Measurements from ENCODE around the gene REC8. TPM values are rescaled to one million over a fixed set of nuclear protein-coding genes. Genes with fewer than 3 reads are reported as not detected.
A peak's percentile ranks its signal among the peaks of the same experiment; 100 is the strongest.

The REC8 gene
- total RNA-seq, 1 donor from 2014 or later: 27.8 TPM

GRCh38 chr14:24144451-24144850, 27.4 kb upstream of the REC8 start:
- no peaks in the 10 kb centered on the region for H3K27me3 Mint-ChIP-seq (ENCODE audit: insufficient read depth)
- H3K27ac Mint-ChIP-seq: peak overlapping the region; percentile 49
- no peak for DNase-seq (ENCODE audit: low spot score)
- H3K4me3 Mint-ChIP-seq: peak overlapping the region; percentile 94
- no peaks in the 10 kb centered on the region for H3K9me3 Mint-ChIP-seq
- H3K36me3 Mint-ChIP-seq (ENCODE audit: low read depth): peaks cover 46% of the 10 kb centered on the region
- intact Hi-C loops (cut with micrococcal nuclease): loop anchor here (10.0 kb wide), 1 partner anchor 820 kb away; the partner anchor contains the start of gene PABPN1
- H3K4me1 Mint-ChIP-seq (ENCODE audit: low read depth): peaks cover 67% of the 10 kb centered on the region

- H3K4me3 Mint-ChIP-seq: peak overlapping the region; percentile 94
- intact Hi-C loops (cut with micrococcal nuclease): loop anchor here (5.0 to 10.0 kb wide), 2 partner anchors 678 to 820 kb away; partner anchors contain the start of genes NGDN and PABPN1
- peaks cover 67% of the 10 kb centered on the region for H3K4me1 Mint-ChIP-seq (ENCODE audit: low read depth)
- H3K9me3 Mint-ChIP-seq: no peaks in the 10 kb centered on the region
- peaks cover 46% of the 10 kb centered on the region for H3K36me3 Mint-ChIP-seq (ENCODE audit: low read depth)
- H3K27me3 Mint-ChIP-seq (ENCODE audit: insufficient read depth): no peaks in the 10 kb centered on the region
- peak overlapping the region; percentile 98 for H3K27ac Mint-ChIP-seq
- no peak for DNase-seq (ENCODE audit: low spot score)
Measured at GRCh38 chr14:24145219-24145618, 26.7 kb upstream of the REC8 start.

- intact Hi-C loops (cut with micrococcal nuclease): loop anchor here (1.0 to 10.0 kb wide), 6 partner anchors 10 to 821 kb away; partner anchors contain the start of genes CARMIL3, NGDN, PABPN1 and PCK2
- Mint-ChIP-seq H3K4me1 (ENCODE audit: low read depth) (peaks cover 68% of the 10 kb centered on the region), H3K36me3 (ENCODE audit: low read depth) (peaks cover 52% of the 10 kb centered on the region), H3K27me3 (ENCODE audit: insufficient read depth) (no peaks in the 10 kb centered on the region), H3K9me3 (no peaks in the 10 kb centered on the region), H3K4me3 (peak overlapping the region; percentile 94), H3K27ac (peak overlapping the region; percentile 98)
- DNase-seq (ENCODE audit: low spot score): no peak
Measured at GRCh38 chr14:24145690-24146452, 26.0 kb upstream of the REC8 start.

- intact Hi-C loops (cut with micrococcal nuclease): loop anchor here (1.0 to 10.0 kb wide), 6 partner anchors 10 to 822 kb away; partner anchors contain the start of genes CARMIL3, NGDN, PABPN1 and PCK2
- Mint-ChIP-seq H3K4me3 (peak within 1 kb of the TSS; percentile 94), H3K27me3 (ENCODE audit: insufficient read depth) (no peaks in the 10 kb centered on the region), H3K4me1 (ENCODE audit: low read depth) (peaks cover 68% of the 10 kb centered on the region), H3K36me3 (ENCODE audit: low read depth) (peaks cover 59% of the 10 kb centered on the region), H3K27ac (peak within 1 kb of the TSS; percentile 98), H3K9me3 (no peaks in the 10 kb centered on the region)
- peak; percentile 90 for DNase-seq (ENCODE audit: low spot score)
Measured at GRCh38 chr14:24146453-24146977, 25.4 kb upstream of the REC8 start, which contains the start of gene PSME2. Gene PSME2 (minus strand): TSS chr14:24146610. CDS start chr14:24146581, 29 bp downstream.

- Mint-ChIP-seq H3K27me3 (ENCODE audit: insufficient read depth) (no peaks in the 10 kb centered on the region), H3K9me3 (no peaks in the 10 kb centered on the region), H3K27ac (peak within 1 kb of the TSS; percentile 98), H3K4me1 (ENCODE audit: low read depth) (peaks cover 62% of the 10 kb centered on the region), H3K4me3 (peak within 1 kb of the TSS; percentile 94), H3K36me3 (ENCODE audit: low read depth) (peaks cover 64% of the 10 kb centered on the region)
- DNase-seq (ENCODE audit: low spot score): peak; percentile 97
- intact Hi-C loops (cut with micrococcal nuclease): loop anchor here (1.0 to 10.0 kb wide), 14 partner anchors 11 to 822 kb away; partner anchors contain the start of genes CARMIL3, CHMP4A, DCAF11 and GMPR2
Measured at GRCh38 chr14:24146978-24147760, 24.7 kb upstream of the REC8 start, which contains the start of gene RNF31. Gene RNF31 (plus strand): TSS chr14:24147498. CDS start chr14:24147699, 201 bp downstream.

GRCh38 chr14:24147761-24148428, 24.0 kb upstream of the REC8 start:
- intact Hi-C loops (cut with micrococcal nuclease): loop anchor here (1.0 to 10.0 kb wide), 12 partner anchors 13 to 823 kb away; partner anchors contain the start of genes CARMIL3, CHMP4A, DCAF11 and GMPR2

GRCh38 chr14:24149302-24149969, 22.4 kb upstream of the REC8 start:
- Mint-ChIP-seq H3K27ac (no peak overlapping the region), H3K4me3 (peak overlapping the region; percentile 94), H3K36me3 (ENCODE audit: low read depth) (peaks cover 51% of the 10 kb centered on the region), H3K4me1 (ENCODE audit: low read depth) (peaks cover 44% of the 10 kb centered on the region), H3K9me3 (no peaks in the 10 kb centered on the region), H3K27me3 (ENCODE audit: insufficient read depth) (no peaks in the 10 kb centered on the region)
- intact Hi-C loops (cut with micrococcal nuclease): loop anchor here (5.0 to 10.0 kb wide), 2 partner anchors 682 to 825 kb away; partner anchors contain the start of genes NGDN and PABPN1
- no peak for DNase-seq (ENCODE audit: low spot score)

More at GRCh38 chr14:24147761-24148428, 24.0 kb upstream of the REC8 start:
- Mint-ChIP-seq H3K9me3 (no peaks in the 10 kb centered on the region), H3K27me3 (ENCODE audit: insufficient read depth) (no peaks in the 10 kb centered on the region), H3K27ac (peak overlapping the region; percentile 65), H3K36me3 (ENCODE audit: low read depth) (peaks cover 64% of the 10 kb centered on the region), H3K4me3 (peak overlapping the region; percentile 94), H3K4me1 (ENCODE audit: low read depth) (peaks cover 58% of the 10 kb centered on the region)
- DNase-seq (ENCODE audit: low spot score): no peak

- no peaks in the 10 kb centered on the region for H3K9me3 Mint-ChIP-seq
- H3K27ac Mint-ChIP-seq: peak overlapping the region; percentile 18
- peaks cover 51% of the 10 kb centered on the region for H3K36me3 Mint-ChIP-seq (ENCODE audit: low read depth)
- no peaks in the 10 kb centered on the region for H3K27me3 Mint-ChIP-seq (ENCODE audit: insufficient read depth)
- no peak overlapping the region for H3K4me3 Mint-ChIP-seq
- intact Hi-C loops (cut with micrococcal nuclease): no loop called here
- no peak for DNase-seq (ENCODE audit: low spot score)
- peaks cover 38% of the 10 kb centered on the region for H3K4me1 Mint-ChIP-seq (ENCODE audit: low read depth)
Measured at GRCh38 chr14:24150061-24150460, 21.8 kb upstream of the REC8 start.

GRCh38 chr14:24150567-24150966, 21.3 kb upstream of the REC8 start:
- H3K27ac Mint-ChIP-seq: peak overlapping the region; percentile 18
- intact Hi-C loops (cut with micrococcal nuclease): no loop called here
- H3K4me1 Mint-ChIP-seq (ENCODE audit: low read depth): peaks cover 33% of the 10 kb centered on the region
- no peak for DNase-seq (ENCODE audit: low spot score)
- H3K4me3 Mint-ChIP-seq: peak overlapping the region; percentile 50
- H3K36me3 Mint-ChIP-seq (ENCODE audit: low read depth): peaks cover 48% of the 10 kb centered on the region
- H3K27me3 Mint-ChIP-seq (ENCODE audit: insufficient read depth): no peaks in the 10 kb centered on the region
- H3K9me3 Mint-ChIP-seq: no peaks in the 10 kb centered on the region

GRCh38 chr14:24150993-24151392, 20.9 kb upstream of the REC8 start:
- H3K9me3 Mint-ChIP-seq: no peaks in the 10 kb centered on the region
- peaks cover 28% of the 10 kb centered on the region for H3K4me1 Mint-ChIP-seq (ENCODE audit: low read depth)
- intact Hi-C loops (cut with micrococcal nuclease): no loop called here
- no peak for DNase-seq (ENCODE audit: low spot score)
- H3K27me3 Mint-ChIP-seq (ENCODE audit: insufficient read depth): no peaks in the 10 kb centered on the region
- H3K4me3 Mint-ChIP-seq: no peak overlapping the region
- peaks cover 48% of the 10 kb centered on the region for H3K36me3 Mint-ChIP-seq (ENCODE audit: low read depth)
- no peak overlapping the region for H3K27ac Mint-ChIP-seq

GRCh38 chr14:24151404-24152080, 20.3 kb upstream of the REC8 start:
- intact Hi-C loops (cut with micrococcal nuclease): no loop called here
- H3K4me3 Mint-ChIP-seq: no peak overlapping the region
- H3K4me1 Mint-ChIP-seq (ENCODE audit: low read depth): peaks cover 28% of the 10 kb centered on the region
- DNase-seq (ENCODE audit: low spot score): no peak
- H3K27ac Mint-ChIP-seq: no peak overlapping the region
- H3K27me3 Mint-ChIP-seq (ENCODE audit: insufficient read depth): no peaks in the 10 kb centered on the region
- H3K36me3 Mint-ChIP-seq (ENCODE audit: low read depth): peaks cover 49% of the 10 kb centered on the region
- H3K9me3 Mint-ChIP-seq: no peaks in the 10 kb centered on the region

Measured in activated T-helper 1 cell treated with anti-CD3 and anti-CD28 coated beads, Interleukin-12 subunit alpha, Interleukin-12 subunit beta, Interleukin-2, Interleukin-4 antibody, amounts not matched to agents 30 ng/mL and 10 ng/mL and 1 ng/mL, durations not matched to agents 14 hours and 24 hours and 36 hours (primary cell).